B cell (primary cell): ENCODE measurements around the gene PIBF1. TPM values are rescaled to one million over a fixed set of nuclear protein-coding genes. Genes with fewer than 3 reads are reported as not detected.

Experiments used
- ATAC-seq: fragments of 200-7000 bp; cut with Tn5 transposase; one replicate; pipeline ENCODE4 v1.10.0; 2021; ENCODE audit warnings: low read depth, mild to moderate bottlenecking, moderate number of reproducible peaks, moderate library complexity
- CTCF ChIA-PET: fragments of 350-600 bp; sonication (Branson Sonifier 250); formaldehyde crosslinking; loops from one replicate; lab custom pipeline; 2021; ENCODE audit warnings: antibody characterized with exemption, inconsistent platforms; lab: Charles Lee
- POLR2A ChIA-PET: fragments of 350-600 bp; sonication (Branson Sonifier 250); formaldehyde crosslinking; loops from one replicate; lab custom pipeline; 2021; ENCODE audit warnings: antibody characterized with exemption; lab: Charles Lee
- DNase-seq: peaks from one replicate; pipeline ENCODE4 v3.0.0; 2013
- H2AFZ ChIP-seq: 2 replicates; pipeline ENCODE4 v1.6.1; 2012; ENCODE audit warnings: mild to moderate bottlenecking, low read depth, low read length; ENCODE audit not compliant: insufficient read depth, poor library complexity, severe bottlenecking
- H3K27ac ChIP-seq, 2 donors: 1 replicate in 1 of 2; 2 replicates in 1 of 2; pipeline ENCODE4 v1.5.1; 2012 to 2013; ENCODE audit warnings: low read length in 2 of 2, mild to moderate bottlenecking in 2 of 2, moderate library complexity in 1 of 2
- H3K27me3 ChIP-seq, 4 experiments: fragments of 200-600 bp in 1 of 4; sonication (generic) in 1 of 4; replicated peaks in 1 of 4; 1 replicate in 2 of 4; 2 replicates in 2 of 4; pipeline versions ENCODE4 v1.6.1 to v1.7.0; 2013 to 2016; ENCODE audit warnings: low read length in 3 of 4, mild to moderate bottlenecking in 2 of 4, mixed read lengths in 1 of 4, moderate library complexity in 1 of 4; ENCODE audit not compliant: insufficient read depth in 4 of 4, control insufficient read depth in 3 of 4; ENCODE audit errors: control extremely low read depth in 1 of 4
- H3K36me3 ChIP-seq, 2 experiments: replicated peaks in 1 of 2; 1 replicate in 1 of 2; 2 replicates in 1 of 2; pipeline versions ENCODE4 v1.6.1 to v1.7.1; 2013; ENCODE audit warnings: low read length in 1 of 2; ENCODE audit not compliant: insufficient read depth in 2 of 2, control insufficient read depth in 1 of 2; ENCODE audit errors: control extremely low read depth in 1 of 2, extremely low read depth in 1 of 2
- H3K4me1 ChIP-seq, 2 donors: fragments of 200-600 bp in 1 of 2; sonication (generic) in 1 of 2; 1 replicate in 1 of 2; 2 replicates in 1 of 2; pipeline versions ENCODE4 v1.5.1 to v1.6.1; 2013 to 2017; ENCODE audit warnings: low read length in 2 of 2; ENCODE audit not compliant: control insufficient read depth in 2 of 2, insufficient read depth in 2 of 2
- H3K4me2 ChIP-seq: replicated peaks from 2 replicates; pipeline ENCODE3; 2012; ENCODE audit warnings: mild to moderate bottlenecking, low read depth, low read length; ENCODE audit not compliant: poor library complexity, severe bottlenecking
- H3K4me3 ChIP-seq, 5 experiments: fragments of 200-600 bp in 1 of 5; sonication (generic) in 1 of 5; 1 replicate in 3 of 5; 2 replicates in 2 of 5; pipeline versions ENCODE4 v1.5.1 to v1.7.0; 2011 to 2016; ENCODE audit warnings: low read length in 4 of 5, mild to moderate bottlenecking in 4 of 5, low read depth in 2 of 5, control low read depth in 1 of 5, moderate library complexity in 1 of 5; ENCODE audit not compliant: insufficient read depth in 1 of 5; ENCODE audit errors: control extremely low read depth in 1 of 5, extremely low read depth in 1 of 5
- H3K79me2 ChIP-seq: fragments of 200-600 bp; sonication (generic); one replicate; pipeline ENCODE4 v1.6.0; 2016; ENCODE audit warnings: low read length; ENCODE audit not compliant: control insufficient read depth, insufficient read depth
- H3K9ac ChIP-seq: fragments of 200-600 bp; sonication (generic); 2 replicates; pipeline ENCODE4 v1.6.1; 2017; ENCODE audit warnings: mild to moderate bottlenecking, low read length, moderate library complexity
- H3K9me3 ChIP-seq, 3 donors: one replicate each; pipeline versions ENCODE4 v1.6.1 to v1.7.1; 2013; ENCODE audit warnings: low read length in 2 of 3; ENCODE audit not compliant: control insufficient read depth in 2 of 3, insufficient read depth in 1 of 3; ENCODE audit errors: control extremely low read depth in 1 of 3
- H4K20me1 ChIP-seq: 2 replicates; pipeline ENCODE4 v1.6.0; 2012; ENCODE audit warnings: mild to moderate bottlenecking, low read length; ENCODE audit not compliant: insufficient read depth, control insufficient read depth, poor library complexity, severe bottlenecking
- H3K27ac Mint-ChIP-seq: one replicate; pipeline ENCODE4 v1.8.0; 2021; ENCODE audit warnings: mixed read lengths
- H3K27me3 Mint-ChIP-seq: one replicate; pipeline ENCODE4 v1.8.0; 2021; ENCODE audit warnings: mixed read lengths
- H3K4me1 Mint-ChIP-seq: one replicate; pipeline ENCODE4 v1.8.0; 2021; ENCODE audit warnings: mixed read lengths
- H3K4me3 Mint-ChIP-seq: one replicate; pipeline ENCODE4 v1.8.0; 2021; ENCODE audit warnings: mixed read lengths
- H3K9me3 Mint-ChIP-seq: one replicate; pipeline ENCODE4 v1.8.0; 2022; ENCODE audit warnings: mixed read lengths; ENCODE audit not compliant: insufficient read depth
- CTCF ChIP-seq: fragments of 200-600 bp; IDR thresholded peaks from one replicate; pipeline ENCODE4 v1.8.0; 2022; ENCODE audit warnings: antibody characterized with exemption, mild to moderate bottlenecking
- EZH2 ChIP-seq: IDR thresholded peaks from 2 replicates; pipeline ENCODE4 v1.6.1; 2012; ENCODE audit warnings: borderline replicate concordance, low read depth, mild to moderate bottlenecking, moderate library complexity, low read length; ENCODE audit not compliant: insufficient read depth, poor library complexity, severe bottlenecking
- WGBS: methylation state at CpG from one replicate; pipeline ENCODE4 v1.1.5; 2013; ENCODE audit warnings: missing lambda C conversion rate; ENCODE audit not compliant: insufficient coverage; 5-methylcytosine and 5-hydroxymethylcytosine counted together
- intact Hi-C: fragments of 100-400 bp; cut with micrococcal nuclease; formaldehyde crosslinking; loops from one replicate; pipeline ENCODE4 v1.10.0; 2022
- polyA plus RNA-seq: library from polyadenylated mRNA; depleted of rRNA; stranded (reverse); fragments of >200 nt; gene quantifications from 2 replicates; pipeline ENCODE4 v1.2.3, GENCODE V29; 2012
- total RNA-seq, 2 donors: library from RNA; stranded (reverse); fragments of 120-200 nt in 1 of 2; gene quantifications; 1 replicate in 1 of 2; 2 replicates in 1 of 2; pipeline versions ENCODE4 v1.2.3 to v1.2.4, GENCODE V29; 2013 to 2022

The PIBF1 gene
- total and polyA plus RNA-seq, 2 donors (not counting 1 experiment from before 2014, with no cell fraction given) = 4.5 to 43.1 TPM

- no peaks in the 10 kb centered on the region for H3K27me3 ChIP-seq
Measured at GRCh38 chr13:72970301-72970880, 188.5 kb downstream of the PIBF1 start.

GRCh38 chr13:72970956-72971355 is 189.0 kb downstream of the PIBF1 start:
- no peaks in the 10 kb centered on the region for H3K27me3 Mint-ChIP-seq
- ATAC-seq (no peak), DNase-seq (no peak)
- intact Hi-C loops = no loop called here
- Histone ChIP-seq H3K79me2 (no peaks in the 10 kb centered on the region), H3K27me3 (no peaks in the 10 kb centered on the region), H3K4me2 (no peak overlapping the region), H2AFZ (no peak overlapping the region), H3K9me3 (no peaks in the 10 kb centered on the region), H3K4me3 (no peak overlapping the region), H3K36me3 (peaks cover 2 to 11% of the 10 kb centered on the region in 2 experiments), H4K20me1 (no peaks in the 10 kb centered on the region), H3K4me1 (no peaks in the 10 kb centered on the region), H3K9ac (no peak overlapping the region), H3K27ac (no peak overlapping the region)
- no peaks in the 10 kb centered on the region for H3K9me3 Mint-ChIP-seq
- ChIA-PET CTCF (no interaction called here), POLR2A (no interaction called here)
- H3K27ac Mint-ChIP-seq = no peak overlapping the region
- no peaks in the 10 kb centered on the region for H3K4me1 Mint-ChIP-seq
- WGBS = no CpG with 5 or more reads among the region's 5 CpGs
- H3K4me3 Mint-ChIP-seq = no peak overlapping the region
- no peak for TF ChIP-seq EZH2
- TF ChIP-seq CTCF = no peak

More at GRCh38 chr13:72970301-72970880, 188.5 kb downstream of the PIBF1 start:
- Histone ChIP-seq H2AFZ (no peak overlapping the region), H3K4me2 (no peak overlapping the region), H4K20me1 (no peaks in the 10 kb centered on the region), H3K4me1 (no peaks in the 10 kb centered on the region), H3K9me3 (no peaks in the 10 kb centered on the region), H3K27ac (no peak overlapping the region), H3K79me2 (no peaks in the 10 kb centered on the region), H3K36me3 (peaks cover 1 to 8% of the 10 kb centered on the region in 2 experiments), H3K4me3 (no peak overlapping the region), H3K9ac (no peak overlapping the region)
- Mint-ChIP-seq H3K27me3 (no peaks in the 10 kb centered on the region), H3K9me3 (no peaks in the 10 kb centered on the region), H3K4me3 (no peak overlapping the region), H3K27ac (no peak overlapping the region), H3K4me1 (peaks cover 2% of the 10 kb centered on the region)
- no CpG with 5 or more reads among the region's 2 CpGs for WGBS
- TF ChIP-seq CTCF (no peak), EZH2 (no peak)
- intact Hi-C loops = no loop called here
- ChIA-PET CTCF (interaction anchor here (0.6 kb wide), 1 partner anchor 12 kb away, joined by 4 read pairs; no protein-coding TSS in a partner anchor), POLR2A (no interaction called here)
- ATAC-seq = no peak
- no peak for DNase-seq
